Keratinocyte (primary cell): ENCODE results near the gene EHBP1. TPM values are rescaled to one million over a fixed set of nuclear protein-coding genes. Genes with fewer than 3 reads are reported as not detected.

Source experiments
- DNase-seq: peaks from one replicate; pipeline ENCODE4 v3.0.0-alpha.2; 2011; ENCODE audit warnings: low read depth, missing footprints, low spot score
- FAIRE-seq: peaks from 2 replicates; lab custom pipeline; 2011; peaks lifted over from hg19 to GRCh38; lab: Jason Lieb, UNC
- H2AFZ ChIP-seq: 2 replicates; pipeline ENCODE4 v1.6.0; 2012; ENCODE audit warnings: low read length, control low read depth, inconsistent platforms; ENCODE audit not compliant: control insufficient read depth
- H3K27ac ChIP-seq: 2 replicates; pipeline ENCODE4 v1.5.1; 2011; ENCODE audit warnings: low read length; ENCODE audit not compliant: control insufficient read depth, insufficient read depth
- H3K27me3 ChIP-seq: 3 replicates; pipeline ENCODE4 v1.6.0; 2011; ENCODE audit warnings: low read length; ENCODE audit not compliant: control insufficient read depth, insufficient read depth; ENCODE audit errors: extremely low read depth
- H3K36me3 ChIP-seq, 2 experiments: 2 replicates in 1 of 2; 3 replicates in 1 of 2; pipeline ENCODE4 v1.5.1; 2011; ENCODE audit warnings: low read length in 2 of 2, mild to moderate bottlenecking in 1 of 2; ENCODE audit not compliant: control insufficient read depth in 2 of 2, insufficient read depth in 2 of 2; ENCODE audit errors: extremely low read depth in 1 of 2
- H3K4me1 ChIP-seq: 3 replicates; pipeline ENCODE4 v1.5.1; 2011; ENCODE audit warnings: low read length; ENCODE audit not compliant: control insufficient read depth, insufficient read depth; ENCODE audit errors: extremely low read depth
- H3K4me2 ChIP-seq: 3 replicates; pipeline ENCODE4 v1.6.0; 2011; ENCODE audit warnings: low read depth, low read length; ENCODE audit not compliant: control insufficient read depth, insufficient read depth; ENCODE audit errors: extremely low read depth
- H3K4me3 ChIP-seq, 3 experiments: fragments of 200-600 bp in 1 of 3; sonication (generic) in 1 of 3; 2 replicates in 2 of 3; 3 replicates in 1 of 3; pipeline ENCODE4 v1.5.1; 2011 to 2016; ENCODE audit warnings: low read length in 3 of 3, mild to moderate bottlenecking in 3 of 3, control low read depth in 2 of 3, inconsistent platforms in 1 of 3, low read depth in 1 of 3, mixed read lengths in 1 of 3, mixed run types in 1 of 3, moderate library complexity in 1 of 3; ENCODE audit not compliant: control insufficient read depth in 2 of 3, insufficient read depth in 2 of 3; ENCODE audit errors: extremely low read depth in 1 of 3
- H3K79me2 ChIP-seq: 2 replicates; pipeline ENCODE4 v1.6.0; 2012; ENCODE audit warnings: low read length; ENCODE audit not compliant: control insufficient read depth, insufficient read depth
- H3K9ac ChIP-seq: 3 replicates; pipeline ENCODE4 v1.6.0; 2011; ENCODE audit warnings: low read length; ENCODE audit not compliant: control insufficient read depth, insufficient read depth; ENCODE audit errors: extremely low read depth
- H3K9me1 ChIP-seq: 3 replicates; pipeline ENCODE4 v1.6.0; 2011; ENCODE audit warnings: low read length; ENCODE audit not compliant: control insufficient read depth, insufficient read depth; ENCODE audit errors: extremely low read depth
- H3K9me3 ChIP-seq: 2 replicates; pipeline ENCODE4 v1.5.1; 2012; ENCODE audit warnings: low read depth, low read length; ENCODE audit not compliant: control insufficient read depth
- H4K20me1 ChIP-seq: 3 replicates; pipeline ENCODE4 v1.6.0; 2011; ENCODE audit warnings: low read length; ENCODE audit not compliant: control insufficient read depth, insufficient read depth; ENCODE audit errors: extremely low read depth
- CTCF ChIP-seq, 3 experiments: IDR thresholded peaks in 1 of 3; conservative IDR thresholded peaks in 1 of 3; optimal IDR thresholded peaks in 1 of 3; 2 replicates in 2 of 3; 3 replicates in 1 of 3; pipeline versions ENCODE3 to v1.5.1; 2011; ENCODE audit warnings: low read length in 3 of 3, mild to moderate bottlenecking in 3 of 3, moderate library complexity in 2 of 3, control low read depth in 1 of 3, inconsistent platforms in 1 of 3; ENCODE audit not compliant: insufficient read depth in 2 of 3; ENCODE audit errors: extremely low read depth in 1 of 3
- EZH2 ChIP-seq: IDR thresholded peaks from one replicate; pipeline ENCODE4 v1.6.1; 2012; ENCODE audit warnings: inconsistent platforms, mild to moderate bottlenecking, low read length, moderate library complexity
- dilution Hi-C: fragments of 300-500 bp; cut with MboI; formaldehyde crosslinking; loops from one replicate; pipeline ENCODE4 v1.7.0; 2020; ENCODE audit warnings: low sequenced_read_pairs; ENCODE audit not compliant: extremely low pct_ligation_motif_present
- polyA plus RNA-seq, 5 experiments: library from polyadenylated mRNA; depleted of rRNA in 3 of 5; stranded (reverse) in 3 of 5; stranded (forward) in 1 of 5; unstranded in 1 of 5; fragments of >200 nt; gene quantifications; 1 replicate in 1 of 5; 2 replicates in 3 of 5; 3 replicates in 1 of 5; pipeline versions ENCODE4 v1.2.1 to v1.2.3, GENCODE V29; 2011 to 2012; ENCODE audit warnings: missing spikeins in 2 of 5, low read depth in 1 of 5, low replicate concordance in 1 of 5

Gene EHBP1
- polyA plus RNA-seq, 1 donor (not counting 4 experiments of a cell fraction or from before 2014, with no cell fraction given) = 59.0 TPM

- FAIRE-seq (no peak), DNase-seq (no peak)
- H3K4me3 ChIP-seq = no peak overlapping the region
- H2AFZ ChIP-seq = no peak overlapping the region
- H3K9me1 ChIP-seq = peaks cover 2% of the 10 kb centered on the region
- H4K20me1 ChIP-seq = peaks cover 5% of the 10 kb centered on the region
- TF ChIP-seq CTCF (optimal IDR thresholded peaks at IDR 0.05 in 1 of 3, IDR thresholded peaks at IDR 0.05 in 1 of 3, conservative IDR thresholded peaks at IDR 0.05 in 1 of 3; ENCODE audit: extremely low read depth in 1 of 3, insufficient read depth in 2 of 3, low read length in 3 of 3) = no peak
- TF ChIP-seq EZH2 = no peak
- dilution Hi-C loops = no loop called here
- peaks cover 25% of the 10 kb centered on the region for H3K79me2 ChIP-seq
- H3K9me3 ChIP-seq = no peaks in the 10 kb centered on the region
- no peak overlapping the region for H3K27ac ChIP-seq
- no peak overlapping the region for H3K4me2 ChIP-seq
- no peaks in the 10 kb centered on the region for H3K27me3 ChIP-seq
- no peak overlapping the region for H3K9ac ChIP-seq
- H3K36me3 ChIP-seq = peaks cover 4 to 5% of the 10 kb centered on the region in 2 experiments
- peaks cover 5% of the 10 kb centered on the region for H3K4me1 ChIP-seq
These were observed 103.0 kb downstream of the EHBP1 start for GRCh38 chr2:62808554-62808953.

GRCh38 chr2:62811086-62811485, 105.6 kb downstream of the EHBP1 start:
- Histone ChIP-seq H3K9me1 (peaks cover 2% of the 10 kb centered on the region), H3K4me2 (no peak overlapping the region), H3K27ac (no peak overlapping the region), H3K27me3 (no peaks in the 10 kb centered on the region), H3K36me3 (no peaks in the 10 kb centered on the region), H4K20me1 (peaks cover 5% of the 10 kb centered on the region), H3K9ac (no peak overlapping the region), H3K79me2 (peaks cover 33% of the 10 kb centered on the region), H3K9me3 (no peaks in the 10 kb centered on the region), H2AFZ (no peak overlapping the region), H3K4me1 (peaks cover 12% of the 10 kb centered on the region), H3K4me3 (no peak overlapping the region)
- no peak for TF ChIP-seq EZH2
- no peak for TF ChIP-seq CTCF (optimal IDR thresholded peaks at IDR 0.05 in 1 of 3, IDR thresholded peaks at IDR 0.05 in 1 of 3, conservative IDR thresholded peaks at IDR 0.05 in 1 of 3; ENCODE audit: extremely low read depth in 1 of 3, insufficient read depth in 2 of 3, low read length in 3 of 3)
- dilution Hi-C loops = no loop called here
- no peak for FAIRE-seq
- DNase-seq = no peak
